OCI-LY3 (cell line): Measurements from ENCODE around the gene CHST12.

Source experiments
- H2AFZ ChIP-seq: fragments of 200-600, 300-600 bp; shearing (Covaris generic); 2 replicates; pipeline ENCODE4 v1.6.0; 2014; ENCODE audit warnings: antibody characterized with exemption, low read depth, low read length
- H3K27ac ChIP-seq: fragments of 200-600, 300-600 bp; sonication (generic); 2 replicates; pipeline ENCODE4 v1.5.1; 2014; ENCODE audit warnings: mild to moderate bottlenecking, low read length, moderate library complexity, mixed read lengths
- H3K27me3 ChIP-seq: fragments of 200-600, 300-600 bp; sonication (generic); 2 replicates; pipeline ENCODE4 v1.6.1; 2014; ENCODE audit warnings: low read depth, low read length, mixed read lengths
- H3K36me3 ChIP-seq: fragments of 200-600, 300-600 bp; sonication (generic); replicated peaks from 2 replicates; pipeline ENCODE3; 2014; ENCODE audit warnings: low read depth, low read length, mixed read lengths
- H3K4me1 ChIP-seq: fragments of 300-600, 200-600 bp; sonication (generic); 2 replicates; pipeline ENCODE4 v1.6.1; 2014; ENCODE audit warnings: low read length, mixed read lengths
- H3K4me2 ChIP-seq: fragments of 200-600, 300-600 bp; sonication (generic); 2 replicates; pipeline ENCODE4 v1.6.1; 2014; ENCODE audit warnings: low read length, mixed read lengths
- H3K4me3 ChIP-seq: fragments of 300-600, 200-600 bp; sonication (generic); 2 replicates; pipeline ENCODE4 v1.5.1; 2014; ENCODE audit warnings: antibody characterized with exemption, mild to moderate bottlenecking, low read length, moderate library complexity
- H3K79me2 ChIP-seq: fragments of 300-600, 200-600 bp; shearing (Covaris generic); 2 replicates; pipeline ENCODE4 v1.6.1; 2014; ENCODE audit warnings: mild to moderate bottlenecking, low read length, mixed read lengths
- H3K9ac ChIP-seq: fragments of 300-600, 200-600 bp; shearing (Covaris generic); 2 replicates; pipeline ENCODE4 v1.6.0; 2014; ENCODE audit warnings: mild to moderate bottlenecking, low read length, moderate library complexity
- H3K9me3 ChIP-seq: fragments of 200-600, 300-600 bp; shearing (Covaris generic); 2 replicates; pipeline ENCODE4 v1.6.1; 2014; ENCODE audit warnings: low read length, mixed read lengths; ENCODE audit not compliant: insufficient read depth
- H4K20me1 ChIP-seq: fragments of 200-600, 300-600 bp; sonication (generic); 2 replicates; pipeline ENCODE4 v1.6.1; 2016; ENCODE audit warnings: low read length, mixed read lengths; ENCODE audit not compliant: insufficient read depth
- EZH2phosphoT487 ChIP-seq: fragments of 200-600 bp; shearing (Covaris generic); IDR thresholded peaks from 2 replicates; pipeline ENCODE4 v1.6.1; 2018; ENCODE audit warnings: antibody characterized with exemption, mixed run types, low read depth
- TF ChIP-seq, protein P1 (sequence below): fragments of 200-600, 300-600 bp; sonication (generic); IDR thresholded peaks from 2 replicates; pipeline ENCODE4 v1.5.1; 2014; ENCODE audit warnings: antibody characterized with exemption, low read length, low read depth

Gene CHST12

DNA sequence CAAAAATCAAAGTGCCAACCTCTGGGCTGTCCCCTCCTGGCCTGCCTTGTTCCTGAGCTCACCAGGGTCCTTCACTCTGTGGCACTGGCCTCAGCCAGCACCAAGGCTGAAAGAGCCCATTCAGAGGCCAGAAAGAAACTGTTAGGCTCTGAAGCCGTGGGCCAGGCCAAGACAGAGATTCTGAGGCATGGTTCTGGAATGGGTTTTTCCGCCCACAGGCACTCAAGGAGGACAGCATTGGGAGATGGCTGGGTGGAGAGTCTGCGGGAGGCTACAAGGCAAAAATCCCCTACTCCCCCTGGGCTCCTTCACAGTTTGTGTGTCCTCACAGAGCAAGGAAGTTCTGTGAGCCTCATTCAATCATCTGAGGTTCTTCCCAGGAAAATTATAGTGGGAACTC is 41.1 kb downstream of the CHST12 start:
- H3K4me3 ChIP-seq = no peak overlapping the region
- no peaks in the 10 kb centered on the region for H4K20me1 ChIP-seq
- H3K36me3 ChIP-seq = no peaks in the 10 kb centered on the region
- H3K4me2 ChIP-seq = no peak overlapping the region
- no peaks in the 10 kb centered on the region for H3K4me1 ChIP-seq
- no peaks in the 10 kb centered on the region for H3K79me2 ChIP-seq
- no peak overlapping the region for H3K9ac ChIP-seq
- TF ChIP-seq, protein P1, sequence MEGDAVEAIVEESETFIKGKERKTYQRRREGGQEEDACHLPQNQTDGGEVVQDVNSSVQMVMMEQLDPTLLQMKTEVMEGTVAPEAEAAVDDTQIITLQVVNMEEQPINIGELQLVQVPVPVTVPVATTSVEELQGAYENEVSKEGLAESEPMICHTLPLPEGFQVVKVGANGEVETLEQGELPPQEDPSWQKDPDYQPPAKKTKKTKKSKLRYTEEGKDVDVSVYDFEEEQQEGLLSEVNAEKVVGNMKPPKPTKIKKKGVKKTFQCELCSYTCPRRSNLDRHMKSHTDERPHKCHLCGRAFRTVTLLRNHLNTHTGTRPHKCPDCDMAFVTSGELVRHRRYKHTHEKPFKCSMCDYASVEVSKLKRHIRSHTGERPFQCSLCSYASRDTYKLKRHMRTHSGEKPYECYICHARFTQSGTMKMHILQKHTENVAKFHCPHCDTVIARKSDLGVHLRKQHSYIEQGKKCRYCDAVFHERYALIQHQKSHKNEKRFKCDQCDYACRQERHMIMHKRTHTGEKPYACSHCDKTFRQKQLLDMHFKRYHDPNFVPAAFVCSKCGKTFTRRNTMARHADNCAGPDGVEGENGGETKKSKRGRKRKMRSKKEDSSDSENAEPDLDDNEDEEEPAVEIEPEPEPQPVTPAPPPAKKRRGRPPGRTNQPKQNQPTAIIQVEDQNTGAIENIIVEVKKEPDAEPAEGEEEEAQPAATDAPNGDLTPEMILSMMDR = no peak
- TF ChIP-seq EZH2phosphoT487 = no peak
- H3K27ac ChIP-seq = no peak overlapping the region
- no peaks in the 10 kb centered on the region for H3K9me3 ChIP-seq
- no peak overlapping the region for H2AFZ ChIP-seq
- no peaks in the 10 kb centered on the region for H3K27me3 ChIP-seq

DNA sequence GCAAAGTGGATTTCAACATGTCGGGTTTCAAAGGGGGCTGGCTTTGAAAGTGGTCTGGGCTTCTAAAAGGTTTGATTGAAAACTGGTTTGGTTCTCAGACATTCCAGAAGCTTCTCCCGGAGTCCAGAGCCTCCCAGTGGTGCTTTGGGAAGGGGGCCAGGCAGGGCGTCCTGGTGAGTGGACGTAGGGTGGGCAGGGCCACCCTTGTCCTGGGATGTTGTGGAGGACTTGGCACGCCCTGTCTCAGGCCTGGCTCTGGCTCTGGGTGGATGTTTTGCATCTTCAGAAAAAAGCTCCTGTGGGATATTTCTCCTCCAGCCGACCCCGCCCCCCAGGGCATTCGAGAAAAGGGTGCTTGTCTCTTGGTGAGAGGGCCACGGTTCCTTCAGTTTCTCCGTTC is 41.6 kb downstream of the CHST12 start:
- TF ChIP-seq EZH2phosphoT487 = no peak
- TF ChIP-seq, protein P1 = no peak
- H3K79me2 ChIP-seq = no peaks in the 10 kb centered on the region
- H3K27me3 ChIP-seq = no peaks in the 10 kb centered on the region
- H2AFZ ChIP-seq = no peak overlapping the region
- no peak overlapping the region for H3K9ac ChIP-seq
- H3K4me2 ChIP-seq = no peak overlapping the region
- H3K9me3 ChIP-seq = no peaks in the 10 kb centered on the region
- no peak overlapping the region for H3K27ac ChIP-seq
- H3K4me3 ChIP-seq = no peak overlapping the region
- no peaks in the 10 kb centered on the region for H3K4me1 ChIP-seq
- no peaks in the 10 kb centered on the region for H4K20me1 ChIP-seq
- no peaks in the 10 kb centered on the region for H3K36me3 ChIP-seq

DNA sequence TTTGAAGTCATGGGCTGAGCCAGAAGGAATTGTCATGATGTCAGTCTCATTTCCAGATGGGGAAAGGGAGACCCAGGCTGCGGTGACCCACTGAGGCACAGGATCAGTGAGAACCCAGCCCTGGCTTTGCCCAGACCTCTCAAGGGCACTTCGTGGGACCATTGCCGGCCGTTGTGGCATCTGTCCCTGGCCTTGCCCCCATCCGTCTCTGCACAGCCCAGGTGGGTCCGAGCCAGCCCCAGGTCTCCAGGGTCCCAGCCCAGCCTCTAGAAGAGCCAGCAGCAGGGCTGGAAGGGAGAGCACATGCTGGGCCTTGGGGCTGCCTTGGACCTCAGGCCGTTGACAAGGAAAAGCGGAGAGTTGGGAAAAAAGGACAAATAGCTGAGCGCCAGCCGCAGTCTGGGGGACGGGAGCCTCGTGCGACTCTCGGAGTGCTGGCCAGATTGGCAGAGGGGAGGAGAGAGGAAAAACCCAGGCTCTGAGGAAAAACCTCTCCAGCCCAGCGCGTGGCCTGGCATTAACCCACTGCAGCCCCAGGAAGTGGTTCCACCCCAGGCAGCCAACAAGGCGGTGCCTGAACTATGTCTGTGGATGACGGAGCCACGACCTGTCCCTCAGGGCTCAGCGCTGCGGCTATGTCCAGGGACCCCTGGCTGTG is 42.6 kb downstream of the CHST12 start:
- no peak overlapping the region for H3K4me3 ChIP-seq
- no peaks in the 10 kb centered on the region for H3K79me2 ChIP-seq
- H3K4me1 ChIP-seq = no peaks in the 10 kb centered on the region
- H3K4me2 ChIP-seq = no peak overlapping the region
- H3K36me3 ChIP-seq = no peaks in the 10 kb centered on the region
- no peaks in the 10 kb centered on the region for H3K9me3 ChIP-seq
- TF ChIP-seq, protein P1 = no peak
- no peak for TF ChIP-seq EZH2phosphoT487
- H3K27ac ChIP-seq = no peak overlapping the region
- H2AFZ ChIP-seq = no peak overlapping the region
- no peaks in the 10 kb centered on the region for H4K20me1 ChIP-seq
- H3K9ac ChIP-seq = no peak overlapping the region
- no peaks in the 10 kb centered on the region for H3K27me3 ChIP-seq

DNA sequence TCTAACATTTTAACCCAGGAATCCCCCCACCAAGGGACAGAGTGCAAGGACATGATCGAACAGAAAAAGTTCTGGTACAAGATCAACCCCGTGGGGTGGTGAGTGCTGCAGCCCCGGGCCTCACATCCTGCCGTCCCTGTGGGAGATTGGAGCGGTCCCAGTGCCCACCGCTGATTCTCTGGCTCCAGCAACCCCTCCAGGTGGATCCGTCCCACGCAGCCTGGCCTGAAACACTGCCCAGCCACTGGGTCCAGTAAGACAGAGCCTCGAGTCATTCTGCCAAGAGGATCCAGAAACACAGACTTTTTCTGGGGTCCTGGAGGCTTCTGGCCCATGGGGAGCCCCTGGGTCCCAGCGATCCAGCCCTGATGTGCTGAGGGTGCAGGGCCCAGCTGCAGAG is 43.3 kb downstream of the CHST12 start:
- H3K4me1 ChIP-seq = peaks cover 1% of the 10 kb centered on the region
- H3K79me2 ChIP-seq = no peaks in the 10 kb centered on the region
- H3K27ac ChIP-seq = no peak overlapping the region
- H2AFZ ChIP-seq = no peak overlapping the region
- no peaks in the 10 kb centered on the region for H3K27me3 ChIP-seq
- H3K4me3 ChIP-seq = no peak overlapping the region
- no peaks in the 10 kb centered on the region for H3K9me3 ChIP-seq
- no peaks in the 10 kb centered on the region for H4K20me1 ChIP-seq
- no peak overlapping the region for H3K9ac ChIP-seq
- no peak overlapping the region for H3K4me2 ChIP-seq
- no peak for TF ChIP-seq EZH2phosphoT487
- TF ChIP-seq, protein P1 = no peak
- no peaks in the 10 kb centered on the region for H3K36me3 ChIP-seq
